ENCODE results near the gene ZBTB39. TPM values are rescaled to one million over a fixed set of nuclear protein-coding genes. Genes with fewer than 3 reads are reported as not detected.
A peak's percentile ranks its signal among the peaks of the same experiment; 100 is the strongest.
"Not testable (repeated sequence)": the region's sequence is repeated elsewhere in the genome, so short reads cannot be mapped to it uniquely, and the experiment has no call there.

The ZBTB39 gene
- total RNA-seq, 2 experiments from 2014 or later, result 5.1 to 5.5 TPM

- DNase-seq (no peak), ATAC-seq (no peak)
- Mint-ChIP-seq H3K27me3 (peaks cover 1% of the 10 kb centered on the region), H3K27ac (no peak overlapping the region), H3K9me3 (no peaks in the 10 kb centered on the region), H3K4me1 (ENCODE audit: low read depth) (peaks cover 12% of the 10 kb centered on the region), H3K4me3 (no peak overlapping the region), H3K36me3 (ENCODE audit: low read depth) (no peaks in the 10 kb centered on the region)
- no peak for TF ChIP-seq CTCF (IDR thresholded peaks at IDR 0.05)
- CTCF ChIA-PET, result interaction anchor here (1.1 to 5.0 kb wide), 4 partner anchors 10 to 233 kb away, joined by 3 to 107 read pairs (median 49); no protein-coding TSS in a partner anchor
- POLR2A ChIA-PET, result no interaction called here
- intact Hi-C loops (cut with micrococcal nuclease), result loop anchor here (2.0 to 10.0 kb wide), 3 partner anchors 145 to 355 kb away; partner anchors contain the start of gene BAZ2A
Observed at GRCh38 chr12:56989861-56990610, 16.3 kb downstream of the ZBTB39 start.

GRCh38 chr12:56988207-56988739 lies 18.1 kb downstream of the ZBTB39 start:
- Mint-ChIP-seq H3K4me3 (no peak overlapping the region), H3K36me3 (ENCODE audit: low read depth) (no peaks in the 10 kb centered on the region), H3K4me1 (ENCODE audit: low read depth) (peaks cover 12% of the 10 kb centered on the region), H3K27ac (no peak overlapping the region), H3K9me3 (no peaks in the 10 kb centered on the region), H3K27me3 (peaks cover 1% of the 10 kb centered on the region)
- intact Hi-C loops (cut with micrococcal nuclease), result loop anchor here (2.0 to 10.0 kb wide), 2 partner anchors 143 to 229 kb away; no protein-coding TSS in a partner anchor
- TF ChIP-seq CTCF (IDR thresholded peaks at IDR 0.05), result no peak
- ChIA-PET CTCF (interaction anchor here (0.6 to 5.0 kb wide), 43 partner anchors 9 to 364 kb away, joined by 3 to 107 read pairs (median 4); partner anchors contain the start of genes HSD17B6, LRP1-AS, MYO1A and STAT6), POLR2A (no interaction called here)
- ATAC-seq (no peak), DNase-seq (no peak)

- Mint-ChIP-seq H3K36me3 (ENCODE audit: low read depth) (no peaks in the 10 kb centered on the region), H3K27ac (no peak overlapping the region), H3K4me1 (ENCODE audit: low read depth) (peaks cover 12% of the 10 kb centered on the region), H3K9me3 (no peaks in the 10 kb centered on the region), H3K4me3 (no peak overlapping the region), H3K27me3 (peaks cover 1% of the 10 kb centered on the region)
- intact Hi-C loops (cut with micrococcal nuclease), result loop anchor here (2.0 to 10.0 kb wide), 2 partner anchors 143 to 229 kb away; no protein-coding TSS in a partner anchor
- peak; percentile 77 for ATAC-seq
- peak; percentile 81 for DNase-seq
- peak; percentile 97 for TF ChIP-seq CTCF (IDR thresholded peaks at IDR 0.05)
- POLR2A ChIA-PET, result interaction anchor here (0.5 to 0.6 kb wide), 2 partner anchors 139 to 311 kb away, joined by 3 read pairs; no protein-coding TSS in a partner anchor
- CTCF ChIA-PET, result interaction anchor here (0.6 to 5.0 kb wide), 43 partner anchors 8 to 363 kb away, joined by 3 to 107 read pairs (median 4); partner anchors contain the start of genes HSD17B6, LRP1-AS, MYO1A and STAT6
Observed at GRCh38 chr12:56987551-56988053, 18.7 kb downstream of the ZBTB39 start.

DNA sequence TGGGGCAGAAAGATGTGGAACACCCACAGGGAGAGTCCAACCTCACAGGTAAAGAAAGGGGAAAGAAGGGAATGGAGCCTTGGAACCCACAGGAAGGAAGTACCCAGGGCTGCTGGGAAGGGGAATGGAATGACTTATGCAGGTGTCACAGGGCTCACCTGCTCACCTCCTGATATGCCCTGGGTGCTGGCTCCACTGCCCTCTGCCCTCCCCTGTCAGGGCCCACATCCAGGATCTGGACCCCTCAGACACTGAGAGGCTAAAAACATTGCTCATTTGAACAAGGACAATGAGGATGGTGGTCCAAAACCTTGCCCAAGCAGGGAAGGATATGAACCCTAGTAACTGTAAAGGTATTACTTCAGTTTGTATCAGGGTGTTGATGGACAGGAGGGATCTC lies 19.3 kb downstream of the ZBTB39 start:
- ChIA-PET CTCF (interaction anchor here (0.9 to 5.0 kb wide), 26 partner anchors 7 to 362 kb away, joined by 3 to 107 read pairs (median 4); partner anchors contain the start of gene STAT6), POLR2A (interaction anchor here (0.5 to 0.6 kb wide), 3 partner anchors 79 to 311 kb away, joined by 3 read pairs; no protein-coding TSS in a partner anchor)
- Mint-ChIP-seq H3K4me3 (no peak overlapping the region), H3K9me3 (no peaks in the 10 kb centered on the region), H3K4me1 (ENCODE audit: low read depth) (peaks cover 12% of the 10 kb centered on the region), H3K36me3 (ENCODE audit: low read depth) (no peaks in the 10 kb centered on the region), H3K27me3 (peaks cover 1% of the 10 kb centered on the region), H3K27ac (no peak overlapping the region)
- TF ChIP-seq CTCF (IDR thresholded peaks at IDR 0.05), result no peak
- DNase-seq (no peak), ATAC-seq (no peak)
- intact Hi-C loops (cut with micrococcal nuclease), result loop anchor here (10.0 kb wide), 1 partner anchor 142 kb away; no protein-coding TSS in a partner anchor

DNA sequence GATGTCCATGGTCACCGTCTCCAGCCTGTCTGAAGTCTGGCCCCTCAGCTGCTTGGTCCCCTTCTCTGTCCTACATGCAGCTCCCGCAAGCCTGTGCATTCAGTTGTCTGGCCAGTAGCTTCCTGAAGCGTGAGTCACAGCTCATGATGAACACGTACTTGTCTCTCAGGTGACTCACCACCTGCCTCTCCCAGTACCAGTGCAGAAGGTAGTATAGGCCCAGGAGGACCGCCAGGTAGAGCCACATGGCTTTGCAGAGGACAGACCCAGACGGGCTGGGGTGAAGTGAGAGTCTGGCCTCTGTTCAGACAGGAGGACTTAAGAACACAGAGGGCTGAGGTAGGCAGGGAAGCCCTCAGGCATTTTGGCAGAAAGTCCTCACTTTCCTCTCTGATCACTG lies 20.6 kb downstream of the ZBTB39 start:
- H3K9me3 Mint-ChIP-seq; H3K4me3 Mint-ChIP-seq; H3K36me3 Mint-ChIP-seq (ENCODE audit: low read depth); H3K4me1 Mint-ChIP-seq (ENCODE audit: low read depth); POLR2A ChIA-PET; H3K27ac Mint-ChIP-seq; H3K27me3 Mint-ChIP-seq: not testable (repeated sequence)
- peak; percentile 32 for DNase-seq
- peak; percentile 84 for ATAC-seq
- CTCF ChIA-PET, result interaction anchor here (3.0 to 5.0 kb wide), 3 partner anchors 14 to 229 kb away, joined by 19 to 107 read pairs (median 78); no protein-coding TSS in a partner anchor
- intact Hi-C loops (cut with micrococcal nuclease), result loop anchor here (10.0 kb wide), 1 partner anchor 141 kb away; no protein-coding TSS in a partner anchor
